ENCODE results near the gene DZIP3.
"Not testable (repeated sequence)": the region's sequence is repeated elsewhere in the genome, so short reads cannot be mapped to it uniquely, and the experiment has no call there.

Gene DZIP3

GRCh38 chr3:108677811-108678210 lies 88.3 kb downstream of the DZIP3 start:
- H3K9ac ChIP-seq (ENCODE audit: insufficient read length): no peak overlapping the region
- no peaks in the 10 kb centered on the region for H3K9me3 ChIP-seq (ENCODE audit: low read depth, low read length)
- TF ChIP-seq POLR2AphosphoS5 (IDR thresholded peaks at IDR 0.05; ENCODE audit: borderline replicate concordance, low read depth, low read length) (no peak), EZH2 (IDR thresholded peaks at IDR 0.05) (no peak), FOXP2 (optimal IDR thresholded peaks at IDR 0.05; ENCODE audit: control extremely low read depth, extremely low read length, insufficient read depth) (no peak)
- no peak overlapping the region for H3K4me3 ChIP-seq
- no peak for DNase-seq (ENCODE audit: low read depth, low spot score)
- no peak overlapping the region for H3K27ac ChIP-seq
- no peaks in the 10 kb centered on the region for H3K36me3 ChIP-seq (ENCODE audit: insufficient read depth, low read length)

- not testable (repeated sequence) for H3K4me3 ChIP-seq; H3K9ac ChIP-seq (ENCODE audit: insufficient read length); H3K9me3 ChIP-seq (ENCODE audit: low read depth, low read length); DNase-seq (ENCODE audit: low read depth, low spot score); H3K27ac ChIP-seq; H3K36me3 ChIP-seq (ENCODE audit: insufficient read depth, low read length)
Measured at GRCh38 chr3:108692286-108692685, 102.8 kb downstream of the DZIP3 start.

GRCh38 chr3:108698461-108698860 lies 108.9 kb downstream of the DZIP3 start:
- Histone ChIP-seq H3K9me3 (ENCODE audit: low read depth, low read length) (no peaks in the 10 kb centered on the region), H3K9ac (ENCODE audit: insufficient read length) (no peak overlapping the region), H3K36me3 (ENCODE audit: insufficient read depth, low read length) (no peaks in the 10 kb centered on the region), H3K27ac (no peak overlapping the region), H3K4me3 (no peak overlapping the region)
- no peak for DNase-seq (ENCODE audit: low read depth, low spot score)
- TF ChIP-seq FOXP2 (optimal IDR thresholded peaks at IDR 0.05; ENCODE audit: control extremely low read depth, extremely low read length, insufficient read depth) (no peak), POLR2AphosphoS5 (IDR thresholded peaks at IDR 0.05; ENCODE audit: borderline replicate concordance, low read depth, low read length) (no peak), EZH2 (IDR thresholded peaks at IDR 0.05) (no peak)

- H3K9ac ChIP-seq (ENCODE audit: insufficient read length): no peak overlapping the region
- no peak for TF ChIP-seq EZH2 (IDR thresholded peaks at IDR 0.05)
- TF ChIP-seq POLR2AphosphoS5 (IDR thresholded peaks at IDR 0.05; ENCODE audit: borderline replicate concordance, low read depth, low read length): no peak
- TF ChIP-seq FOXP2 (optimal IDR thresholded peaks at IDR 0.05; ENCODE audit: control extremely low read depth, extremely low read length, insufficient read depth): no peak
- H3K36me3 ChIP-seq (ENCODE audit: insufficient read depth, low read length): no peaks in the 10 kb centered on the region
- H3K27ac ChIP-seq: no peak overlapping the region
- no peaks in the 10 kb centered on the region for H3K9me3 ChIP-seq (ENCODE audit: low read depth, low read length)
- H3K4me3 ChIP-seq: no peak overlapping the region
- DNase-seq (ENCODE audit: low read depth, low spot score): no peak
Measured at GRCh38 chr3:108705045-108705444, 115.5 kb downstream of the DZIP3 start.

GRCh38 chr3:108713009-108713516 lies 123.5 kb downstream of the DZIP3 start:
- no peak for DNase-seq (ENCODE audit: low read depth, low spot score)
- H3K4me3 ChIP-seq: no peak overlapping the region
- H3K36me3 ChIP-seq (ENCODE audit: insufficient read depth, low read length): no peaks in the 10 kb centered on the region

GRCh38 chr3:108713816-108714215 lies 124.3 kb downstream of the DZIP3 start:
- TF ChIP-seq FOXP2 (optimal IDR thresholded peaks at IDR 0.05; ENCODE audit: control extremely low read depth, extremely low read length, insufficient read depth) (no peak), EZH2 (IDR thresholded peaks at IDR 0.05) (no peak), POLR2AphosphoS5 (IDR thresholded peaks at IDR 0.05; ENCODE audit: borderline replicate concordance, low read depth, low read length) (no peak)
- Histone ChIP-seq H3K4me3 (no peak overlapping the region), H3K9ac (ENCODE audit: insufficient read length) (no peak overlapping the region), H3K36me3 (ENCODE audit: insufficient read depth, low read length) (no peaks in the 10 kb centered on the region), H3K27ac (no peak overlapping the region), H3K9me3 (ENCODE audit: low read depth, low read length) (no peaks in the 10 kb centered on the region)
- no peak for DNase-seq (ENCODE audit: low read depth, low spot score)

More at GRCh38 chr3:108713009-108713516, 123.5 kb downstream of the DZIP3 start:
- Histone ChIP-seq H3K9me3 (ENCODE audit: low read depth, low read length) (no peaks in the 10 kb centered on the region), H3K27ac (no peak overlapping the region), H3K9ac (ENCODE audit: insufficient read length) (no peak overlapping the region)
- TF ChIP-seq EZH2 (IDR thresholded peaks at IDR 0.05): no peak
- TF ChIP-seq POLR2AphosphoS5 (IDR thresholded peaks at IDR 0.05; ENCODE audit: borderline replicate concordance, low read depth, low read length): no peak
- no peak for TF ChIP-seq FOXP2 (optimal IDR thresholded peaks at IDR 0.05; ENCODE audit: control extremely low read depth, extremely low read length, insufficient read depth)

- Histone ChIP-seq H3K9me3 (ENCODE audit: low read depth, low read length) (no peaks in the 10 kb centered on the region), H3K36me3 (ENCODE audit: insufficient read depth, low read length) (no peaks in the 10 kb centered on the region), H3K4me3 (peak overlapping the region; percentile 61), H3K27ac (peak overlapping the region; percentile 86), H3K9ac (ENCODE audit: insufficient read length) (no peak overlapping the region)
- no peak for TF ChIP-seq FOXP2 (optimal IDR thresholded peaks at IDR 0.05; ENCODE audit: control extremely low read depth, extremely low read length, insufficient read depth)
- no peak for DNase-seq (ENCODE audit: low read depth, low spot score)
Measured at GRCh38 chr3:108718454-108718853, 128.9 kb downstream of the DZIP3 start.

- no peaks in the 10 kb centered on the region for H3K36me3 ChIP-seq (ENCODE audit: insufficient read depth, low read length)
- no peak for DNase-seq (ENCODE audit: low read depth, low spot score)
- TF ChIP-seq EZH2 (IDR thresholded peaks at IDR 0.05): no peak
- peak; percentile 44; the same call in 1 of the 2 replicates for TF ChIP-seq POLR2AphosphoS5 (IDR thresholded peaks at IDR 0.05; ENCODE audit: borderline replicate concordance, low read depth, low read length)
- H3K9ac ChIP-seq (ENCODE audit: insufficient read length): peak overlapping the region; percentile 45
- H3K4me3 ChIP-seq: peak overlapping the region; percentile 61
- H3K27ac ChIP-seq: peak overlapping the region; percentile 86
- no peaks in the 10 kb centered on the region for H3K9me3 ChIP-seq (ENCODE audit: low read depth, low read length)
Measured at GRCh38 chr3:108719178-108719806, 129.8 kb downstream of the DZIP3 start.

GRCh38 chr3:108722724-108723123 lies 133.2 kb downstream of the DZIP3 start:
- Histone ChIP-seq H3K9me3 (ENCODE audit: low read depth, low read length) (no peaks in the 10 kb centered on the region), H3K9ac (ENCODE audit: insufficient read length) (no peak overlapping the region), H3K4me3 (no peak overlapping the region), H3K36me3 (ENCODE audit: insufficient read depth, low read length) (no peaks in the 10 kb centered on the region), H3K27ac (no peak overlapping the region)
- TF ChIP-seq POLR2AphosphoS5 (IDR thresholded peaks at IDR 0.05; ENCODE audit: borderline replicate concordance, low read depth, low read length) (no peak), EZH2 (IDR thresholded peaks at IDR 0.05) (no peak), FOXP2 (optimal IDR thresholded peaks at IDR 0.05; ENCODE audit: control extremely low read depth, extremely low read length, insufficient read depth) (no peak)
- no peak for DNase-seq (ENCODE audit: low read depth, low spot score)

Data from SK-N-MC (cell line).